Testis (tissue), 2 donors: ENCODE data around the gene VGLL4.

ENCODE experiments used
- CTCF ChIP-seq, 3 experiments: fragments of 450-650 bp in 2 of 3; fragments of 200-600 bp in 1 of 3; sonication (generic) in 1 of 3; IDR thresholded peaks; one replicate each; pipeline ENCODE4 v1.5.1; 2016 to 2019; ENCODE audit warnings: antibody characterized with exemption in 3 of 3, mild to moderate bottlenecking in 2 of 3, moderate library complexity in 1 of 3
- POLR2A ChIP-seq: fragments of 450-650 bp; IDR thresholded peaks from one replicate; pipeline ENCODE4 v1.6.1; 2017; ENCODE audit warnings: antibody characterized with exemption, mild to moderate bottlenecking, moderate library complexity

GRCh38 chr3:11522953-11523571 lies 120.7 kb downstream of the VGLL4 start:
- TF ChIP-seq CTCF (IDR thresholded peaks at IDR 0.05), result no peak
- TF ChIP-seq POLR2A, result no peak
